Skeletal muscle satellite cell (primary cell): ENCODE data around the gene NFAT5.

ENCODE experiments used
- H3K27me3 ChIP-seq: 2 replicates; pipeline ENCODE4 v1.7.0; 2013; ENCODE audit warnings: low read length; ENCODE audit not compliant: control insufficient read depth, insufficient read depth
- H3K36me3 ChIP-seq: 2 replicates; pipeline ENCODE4 v1.7.0; 2013; ENCODE audit warnings: mild to moderate bottlenecking, control low read depth, low read length; ENCODE audit not compliant: insufficient read depth
- H3K4me1 ChIP-seq: 2 replicates; pipeline ENCODE4 v1.7.0; 2013; ENCODE audit warnings: low read length; ENCODE audit not compliant: control insufficient read depth, insufficient read depth
- H3K4me2 ChIP-seq: 2 replicates; pipeline ENCODE4 v1.7.0; 2013; ENCODE audit warnings: mild to moderate bottlenecking, low read length
- H3K4me3 ChIP-seq: 2 replicates; pipeline ENCODE4 v1.7.0; 2013; ENCODE audit warnings: low read length
- H3K9ac ChIP-seq: 2 replicates; pipeline ENCODE4 v1.7.0; 2013; ENCODE audit warnings: mild to moderate bottlenecking, low read depth, low read length, moderate library complexity
- H3K9me3 ChIP-seq: replicated peaks from 2 replicates; pipeline ENCODE4 v1.7.0; 2013; ENCODE audit warnings: mild to moderate bottlenecking, control low read depth, low read length

Gene NFAT5

DNA sequence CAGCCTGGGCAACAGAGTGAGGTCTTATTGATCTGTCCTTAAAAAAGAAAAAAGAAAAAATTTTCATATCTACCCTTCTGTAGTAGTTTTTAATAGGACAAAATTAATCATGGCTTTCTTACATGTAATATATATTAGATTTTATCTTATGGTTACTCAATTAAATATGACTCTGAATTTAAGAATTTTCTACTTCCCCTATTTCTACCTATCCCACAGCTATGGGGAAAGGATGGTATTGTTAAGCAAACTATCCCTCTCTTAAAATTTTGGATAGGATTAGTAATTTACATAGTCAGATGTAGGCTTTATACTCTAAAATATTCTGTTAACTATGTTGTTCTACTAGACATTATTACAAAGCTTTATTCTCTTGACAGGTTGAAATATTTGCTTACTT is 98.1 kb downstream of the NFAT5 start:
- peaks cover 39% of the 10 kb centered on the region for H3K36me3 ChIP-seq
- no peak overlapping the region for H3K4me2 ChIP-seq
- no peaks in the 10 kb centered on the region for H3K4me1 ChIP-seq
- H3K4me3 ChIP-seq, result no peak overlapping the region
- H3K9ac ChIP-seq, result no peak overlapping the region
- no peaks in the 10 kb centered on the region for H3K9me3 ChIP-seq
- no peaks in the 10 kb centered on the region for H3K27me3 ChIP-seq

DNA sequence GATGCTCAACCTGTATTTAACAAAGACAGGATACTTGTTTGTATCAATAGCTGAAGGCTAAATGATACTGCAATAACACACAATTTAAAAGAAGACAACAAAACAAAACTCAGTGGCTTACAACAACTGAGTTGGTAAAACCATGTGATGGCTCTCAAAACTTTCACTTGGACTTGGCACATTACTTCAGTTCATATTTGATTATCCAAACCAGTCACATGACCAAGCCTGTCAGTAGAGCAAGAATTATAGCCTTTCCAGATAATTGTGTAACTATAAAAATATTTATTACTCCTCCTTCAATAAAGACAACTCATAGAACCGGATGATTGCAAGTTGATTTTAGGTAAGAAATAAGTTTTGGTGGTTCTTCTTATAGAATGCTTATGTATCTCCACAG is 103.8 kb downstream of the NFAT5 start:
- Histone ChIP-seq H3K4me1 (no peaks in the 10 kb centered on the region), H3K9ac (no peak overlapping the region), H3K36me3 (peaks cover 58% of the 10 kb centered on the region), H3K4me2 (no peak overlapping the region), H3K9me3 (no peaks in the 10 kb centered on the region), H3K4me3 (no peak overlapping the region), H3K27me3 (no peaks in the 10 kb centered on the region)

DNA sequence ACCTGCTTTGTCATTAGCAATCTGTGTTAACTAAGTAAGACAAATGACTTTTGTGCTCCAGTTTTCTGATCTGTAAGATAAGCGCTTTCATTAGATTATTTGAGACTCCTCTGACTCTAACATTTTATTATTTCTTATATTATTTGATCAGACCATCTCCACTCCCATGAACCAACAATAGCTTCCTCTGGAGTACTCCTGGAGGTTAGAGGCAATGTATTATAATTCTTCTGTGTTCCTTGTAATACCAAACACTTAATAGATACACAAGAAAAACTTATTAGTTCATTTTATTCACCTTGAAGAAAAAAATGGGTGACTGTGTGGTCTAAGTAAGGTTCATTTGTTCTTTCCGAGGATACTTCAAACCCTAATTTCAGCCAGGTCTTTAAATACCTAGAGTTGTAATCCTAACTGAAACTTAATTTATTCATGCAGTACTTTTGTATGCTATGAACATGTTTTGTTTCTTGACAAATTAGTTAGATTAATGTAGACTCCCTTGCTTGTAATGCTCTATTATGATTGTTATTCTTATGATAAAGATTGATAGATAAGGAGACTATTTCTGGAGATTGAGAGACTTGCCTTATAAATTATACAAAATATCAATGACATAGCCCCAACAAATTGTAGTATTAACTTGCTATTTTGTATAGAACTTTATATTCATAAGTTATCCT is 106.7 kb downstream of the NFAT5 start:
- H3K4me1 ChIP-seq, result no peaks in the 10 kb centered on the region
- H3K9ac ChIP-seq, result no peak overlapping the region
- no peak overlapping the region for H3K4me2 ChIP-seq
- peaks cover 78% of the 10 kb centered on the region for H3K36me3 ChIP-seq
- no peaks in the 10 kb centered on the region for H3K27me3 ChIP-seq
- no peaks in the 10 kb centered on the region for H3K9me3 ChIP-seq
- H3K4me3 ChIP-seq, result no peak overlapping the region

DNA sequence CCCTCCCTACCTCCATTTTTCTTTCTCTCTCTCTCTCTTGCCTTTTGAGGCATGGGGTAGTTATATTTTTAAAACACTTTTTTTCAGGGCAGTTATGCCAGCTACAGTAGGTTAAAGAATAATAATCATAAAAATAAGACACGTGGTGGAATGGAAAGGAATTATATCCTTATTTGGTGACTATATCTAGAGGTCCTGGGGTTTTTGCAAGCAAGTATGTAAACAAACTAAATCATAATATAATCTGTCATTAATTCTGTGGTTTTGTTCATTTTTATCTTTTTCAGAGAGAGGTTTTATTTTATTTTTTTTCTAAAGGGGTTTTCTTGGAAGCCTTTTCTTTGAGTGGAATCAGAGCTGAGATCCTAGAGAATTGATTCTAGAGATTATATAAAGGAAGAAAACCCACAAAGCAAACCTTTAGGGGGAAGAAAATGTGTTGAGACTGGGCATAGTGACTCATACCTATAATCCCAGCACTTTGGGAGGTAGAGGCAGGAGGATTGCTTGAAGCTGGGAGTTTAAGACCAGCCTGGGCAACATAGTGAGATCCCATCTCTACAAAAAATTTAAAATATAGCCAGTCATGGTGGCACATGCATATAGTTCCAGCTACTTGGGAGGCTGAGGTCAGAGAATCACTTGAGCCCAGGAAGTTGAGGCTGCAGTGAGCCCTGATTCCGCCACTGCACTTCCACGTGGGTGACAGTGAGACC is 107.4 kb downstream of the NFAT5 start:
- H3K36me3 ChIP-seq, result peaks cover 80% of the 10 kb centered on the region
- no peaks in the 10 kb centered on the region for H3K9me3 ChIP-seq
- H3K4me3 ChIP-seq, result no peak overlapping the region
- no peaks in the 10 kb centered on the region for H3K4me1 ChIP-seq
- no peaks in the 10 kb centered on the region for H3K27me3 ChIP-seq
- H3K9ac ChIP-seq, result no peak overlapping the region
- H3K4me2 ChIP-seq, result no peak overlapping the region

DNA sequence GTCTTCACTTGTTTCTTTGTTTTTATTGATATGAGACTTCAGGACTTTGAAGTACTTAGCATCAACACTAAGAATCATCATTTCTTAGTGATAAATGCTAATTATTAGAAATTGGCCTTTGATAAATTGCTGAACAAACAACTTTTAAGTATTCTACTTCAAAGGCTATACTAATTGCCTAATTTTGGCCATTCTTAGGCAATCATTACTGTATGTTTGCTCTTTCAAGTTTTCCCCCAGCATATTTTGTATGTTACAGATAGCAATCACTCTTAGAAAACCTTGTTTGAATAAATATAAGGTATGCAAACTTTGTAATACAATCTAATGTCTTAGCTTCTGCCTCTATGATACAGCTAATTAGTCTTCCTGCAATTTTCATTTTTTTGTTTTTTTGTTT is 114.6 kb downstream of the NFAT5 start:
- Histone ChIP-seq H3K27me3 (no peaks in the 10 kb centered on the region), H3K9ac (no peak overlapping the region), H3K36me3 (peaks cover 52% of the 10 kb centered on the region)

DNA sequence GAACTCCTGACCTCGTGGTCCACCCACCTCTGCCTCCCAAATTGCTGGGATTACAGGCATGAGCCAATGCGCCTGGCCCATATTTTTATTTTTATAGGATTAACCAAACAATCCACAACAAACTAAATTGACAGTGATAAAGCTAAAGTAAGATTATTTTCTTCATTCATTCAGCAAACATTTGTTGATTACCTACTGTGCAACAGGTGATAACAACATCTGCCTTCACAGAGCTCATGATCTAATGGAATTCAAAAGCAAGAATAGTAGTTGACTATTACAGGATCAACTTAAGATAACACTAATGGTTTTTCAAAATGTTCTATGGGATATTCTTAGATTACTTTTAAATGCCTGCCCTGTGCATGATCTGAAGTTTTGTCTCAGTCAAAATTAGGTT is 122.8 kb downstream of the NFAT5 start:
- H3K36me3 ChIP-seq, result peaks cover 54% of the 10 kb centered on the region
- no peak overlapping the region for H3K4me2 ChIP-seq
- H3K4me3 ChIP-seq, result no peak overlapping the region
- H3K4me1 ChIP-seq, result no peaks in the 10 kb centered on the region
- no peaks in the 10 kb centered on the region for H3K9me3 ChIP-seq
- H3K9ac ChIP-seq, result no peak overlapping the region
- no peaks in the 10 kb centered on the region for H3K27me3 ChIP-seq

More for the DNA sequence above, 114.6 kb downstream of the NFAT5 start:
- Histone ChIP-seq H3K4me1 (no peaks in the 10 kb centered on the region), H3K4me2 (no peak overlapping the region), H3K9me3 (no peaks in the 10 kb centered on the region), H3K4me3 (no peak overlapping the region)

DNA sequence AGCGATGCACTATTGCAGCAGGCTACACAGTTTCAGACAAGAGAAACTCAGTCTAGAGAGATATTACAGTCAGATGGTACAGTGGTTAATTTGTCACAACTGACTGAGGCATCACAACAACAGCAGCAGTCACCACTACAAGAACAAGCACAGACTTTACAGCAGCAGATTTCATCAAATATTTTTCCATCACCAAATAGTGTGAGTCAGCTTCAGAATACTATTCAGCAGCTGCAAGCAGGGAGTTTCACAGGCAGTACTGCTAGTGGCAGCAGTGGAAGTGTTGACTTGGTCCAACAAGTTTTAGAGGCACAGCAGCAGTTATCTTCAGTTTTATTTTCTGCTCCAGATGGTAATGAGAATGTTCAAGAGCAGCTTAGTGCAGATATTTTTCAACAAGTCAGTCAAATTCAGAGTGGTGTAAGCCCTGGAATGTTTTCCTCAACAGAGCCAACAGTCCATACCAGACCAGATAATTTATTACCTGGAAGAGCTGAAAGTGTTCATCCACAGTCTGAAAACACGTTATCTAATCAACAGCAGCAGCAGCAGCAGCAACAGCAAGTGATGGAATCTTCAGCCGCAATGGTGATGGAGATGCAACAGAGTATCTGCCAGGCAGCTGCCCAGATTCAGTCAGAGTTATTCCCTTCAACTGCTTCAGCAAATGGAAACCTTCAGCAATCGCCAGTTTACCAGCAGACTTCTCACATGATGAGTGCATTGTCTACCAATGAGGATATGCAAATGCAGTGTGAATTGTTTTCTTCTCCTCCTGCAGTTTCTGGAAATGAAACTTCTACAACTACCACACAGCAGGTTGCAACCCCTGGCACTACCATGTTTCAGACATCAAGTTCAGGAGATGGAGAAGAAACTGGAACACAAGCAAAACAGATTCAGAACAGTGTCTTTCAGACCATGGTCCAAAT is 126.5 kb downstream of the NFAT5 start:
- H3K36me3 ChIP-seq, result peaks cover 72% of the 10 kb centered on the region
- no peak overlapping the region for H3K4me2 ChIP-seq
- no peaks in the 10 kb centered on the region for H3K4me1 ChIP-seq
- H3K4me3 ChIP-seq, result no peak overlapping the region
- H3K9me3 ChIP-seq, result no peaks in the 10 kb centered on the region
- H3K27me3 ChIP-seq, result no peaks in the 10 kb centered on the region
- no peak overlapping the region for H3K9ac ChIP-seq

DNA sequence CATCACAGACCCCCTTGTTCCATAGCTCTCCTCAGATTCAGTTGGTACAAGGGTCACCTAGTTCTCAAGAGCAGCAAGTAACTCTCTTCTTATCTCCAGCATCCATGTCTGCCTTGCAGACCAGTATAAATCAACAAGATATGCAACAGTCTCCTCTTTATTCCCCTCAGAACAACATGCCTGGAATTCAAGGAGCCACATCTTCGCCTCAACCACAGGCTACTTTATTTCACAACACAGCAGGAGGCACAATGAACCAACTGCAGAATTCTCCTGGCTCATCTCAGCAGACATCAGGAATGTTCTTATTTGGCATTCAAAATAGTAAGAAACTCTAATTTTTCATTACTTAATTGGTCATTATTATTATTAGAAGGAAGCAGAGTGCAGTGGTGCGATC is 128.2 kb downstream of the NFAT5 start:
- Histone ChIP-seq H3K9me3 (no peaks in the 10 kb centered on the region), H3K4me2 (no peak overlapping the region), H3K36me3 (peaks cover 78% of the 10 kb centered on the region), H3K4me1 (no peaks in the 10 kb centered on the region), H3K9ac (no peak overlapping the region), H3K4me3 (no peak overlapping the region), H3K27me3 (no peaks in the 10 kb centered on the region)

DNA sequence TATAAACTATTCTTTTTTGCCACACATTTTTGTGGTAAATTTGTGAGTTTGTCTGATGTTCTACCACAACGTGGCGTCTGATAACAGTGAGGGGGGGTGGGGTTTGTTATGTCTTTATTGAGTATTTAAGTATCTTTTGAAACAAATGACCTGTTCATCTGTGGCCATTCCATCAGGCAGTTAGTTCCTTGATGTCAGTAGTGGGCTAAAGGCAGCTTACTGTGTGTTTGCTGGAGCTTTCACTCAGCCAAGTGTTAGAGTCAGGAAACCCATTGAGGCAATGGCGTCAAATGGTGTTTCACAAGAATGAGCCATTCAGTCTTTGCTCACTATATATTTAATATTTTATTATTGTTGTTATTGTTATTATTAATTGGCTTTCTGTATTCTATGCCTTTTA is 132.6 kb downstream of the NFAT5 start:
- Histone ChIP-seq H3K27me3 (no peaks in the 10 kb centered on the region), H3K9me3 (no peaks in the 10 kb centered on the region), H3K36me3 (peaks cover 73% of the 10 kb centered on the region), H3K9ac (no peak overlapping the region), H3K4me1 (no peaks in the 10 kb centered on the region), H3K4me3 (no peak overlapping the region), H3K4me2 (no peak overlapping the region)

DNA sequence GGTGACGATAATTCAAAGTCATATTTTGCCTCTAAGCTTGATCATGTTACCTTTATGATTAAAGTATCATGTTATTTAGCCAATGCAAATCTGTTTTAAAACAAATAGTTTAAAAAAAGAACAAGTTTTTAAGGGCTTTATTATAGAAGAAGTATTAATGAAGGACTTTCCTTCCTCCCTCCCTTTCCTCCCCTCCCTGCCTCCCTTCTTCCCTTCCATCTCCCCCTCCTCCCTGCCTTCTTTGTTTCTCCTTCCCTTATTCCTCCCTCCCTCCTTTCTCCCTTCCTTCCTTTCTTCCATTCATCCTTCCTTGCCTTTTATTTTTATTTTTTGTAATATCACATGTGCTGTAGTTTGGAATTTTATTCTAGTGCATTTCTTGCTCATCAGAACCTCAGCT is 134.1 kb downstream of the NFAT5 start:
- H3K9ac ChIP-seq, result no peak overlapping the region
- no peak overlapping the region for H3K4me3 ChIP-seq
- H3K4me2 ChIP-seq, result no peak overlapping the region
- H3K4me1 ChIP-seq, result no peaks in the 10 kb centered on the region
- H3K9me3 ChIP-seq, result no peaks in the 10 kb centered on the region
- H3K36me3 ChIP-seq, result peaks cover 61% of the 10 kb centered on the region
- no peaks in the 10 kb centered on the region for H3K27me3 ChIP-seq

DNA sequence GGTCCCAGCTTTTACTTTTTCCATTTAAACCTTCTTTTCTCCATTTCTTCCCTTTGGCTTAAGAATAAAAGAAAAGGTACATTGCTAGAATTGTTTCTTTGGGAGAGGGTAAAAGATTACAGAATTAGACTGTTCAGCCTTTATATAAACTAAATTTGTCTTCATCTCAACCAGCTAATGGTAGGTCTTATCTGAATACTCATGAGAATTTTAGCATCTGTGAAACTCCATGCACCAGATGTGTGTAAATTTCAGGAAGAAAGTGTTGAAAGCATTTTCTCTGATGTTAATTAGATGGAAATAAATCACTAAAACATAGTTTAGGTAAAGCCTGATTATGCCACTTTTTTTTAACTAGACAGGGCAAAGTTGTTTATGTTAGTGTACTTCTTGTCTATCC is 135.7 kb downstream of the NFAT5 start:
- Histone ChIP-seq H3K9me3 (no peaks in the 10 kb centered on the region), H3K4me2 (no peak overlapping the region), H3K4me3 (no peak overlapping the region), H3K4me1 (no peaks in the 10 kb centered on the region), H3K36me3 (peaks cover 54% of the 10 kb centered on the region), H3K9ac (no peak overlapping the region), H3K27me3 (no peaks in the 10 kb centered on the region)
